Stimulated activated naive CD8-positive, alpha-beta T cell treated with anti-CD3 and anti-CD28 coated beads, Interleukin-15, amount 100 ng/mL, for 72 hours (primary cell): Measurements from ENCODE around the gene CMYA5.
"Not testable (repeated sequence)": the region's sequence is repeated elsewhere in the genome, so short reads cannot be mapped to it uniquely, and the experiment has no call there.

Experiments
- ATAC-seq: fragments of 150-1000 bp; cut with Tn5 transposase; 2 replicates; pipeline ENCODE4 v1.10.0; 2021; ENCODE audit warnings: mild to moderate bottlenecking, moderate library complexity
- DNase-seq, 2 donors: peaks; one replicate each; pipeline ENCODE4 v3.0.0; 2021 to 2022
- H3K27ac Mint-ChIP-seq, 2 donors: one replicate each; pipeline ENCODE4 v1.8.0; 2022; ENCODE audit warnings: mild to moderate bottlenecking in 2 of 2, mixed read lengths in 2 of 2, moderate library complexity in 2 of 2
- H3K27me3 Mint-ChIP-seq: one replicate; pipeline ENCODE4 v1.8.0; 2022; ENCODE audit warnings: mixed read lengths
- H3K4me1 Mint-ChIP-seq: one replicate; pipeline ENCODE4 v1.8.0; 2022; ENCODE audit warnings: mild to moderate bottlenecking, mixed read lengths
- H3K4me3 Mint-ChIP-seq, 2 donors: one replicate each; pipeline ENCODE4 v1.8.0; 2022; ENCODE audit warnings: mild to moderate bottlenecking in 2 of 2, mixed read lengths in 2 of 2, moderate library complexity in 1 of 2
- H3K9me3 Mint-ChIP-seq, 2 donors: one replicate each; pipeline ENCODE4 v1.8.0; 2022; ENCODE audit warnings: mixed read lengths in 2 of 2

Gene CMYA5

GRCh38 chr5:79753877-79754645 is 64.4 kb downstream of the CMYA5 start:
- peaks cover 10% of the 10 kb centered on the region for H3K4me1 Mint-ChIP-seq
- DNase-seq (no peak), ATAC-seq (no peak)
- no peak overlapping the region for H3K27ac Mint-ChIP-seq
- H3K27me3 Mint-ChIP-seq, result peaks cover 23% of the 10 kb centered on the region
- no peak overlapping the region for H3K4me3 Mint-ChIP-seq
- H3K9me3 Mint-ChIP-seq, result no peaks in the 10 kb centered on the region

- DNase-seq (no peak), ATAC-seq (no peak)
- H3K4me3 Mint-ChIP-seq, result no peak overlapping the region
- H3K27ac Mint-ChIP-seq, result no peak overlapping the region
- no peaks in the 10 kb centered on the region for H3K9me3 Mint-ChIP-seq
- peaks cover 23% of the 10 kb centered on the region for H3K27me3 Mint-ChIP-seq
- peaks cover 10% of the 10 kb centered on the region for H3K4me1 Mint-ChIP-seq
Observed at GRCh38 chr5:79754865-79755555, 65.4 kb downstream of the CMYA5 start.

GRCh38 chr5:79756076-79756475 is 66.4 kb downstream of the CMYA5 start:
- Mint-ChIP-seq H3K4me1 (peaks cover 10% of the 10 kb centered on the region), H3K27ac (peak overlapping the region in 1 of 2 donors; percentile 91), H3K27me3 (peaks cover 17% of the 10 kb centered on the region), H3K4me3 (no peak overlapping the region), H3K9me3 (no peaks in the 10 kb centered on the region)
- DNase-seq, result no peak
- no peak for ATAC-seq

GRCh38 chr5:79759436-79759835 is 69.8 kb downstream of the CMYA5 start:
- no peaks in the 10 kb centered on the region for H3K27me3 Mint-ChIP-seq
- ATAC-seq (no peak), DNase-seq (no peak)

GRCh38 chr5:79759848-79760247 is 70.2 kb downstream of the CMYA5 start:
- ATAC-seq, result no peak
- H3K27ac Mint-ChIP-seq, result no peak overlapping the region

More at GRCh38 chr5:79759436-79759835, 69.8 kb downstream of the CMYA5 start:
- Mint-ChIP-seq H3K4me1 (peaks cover 10% of the 10 kb centered on the region), H3K9me3 (no peaks in the 10 kb centered on the region), H3K4me3 (no peak overlapping the region), H3K27ac (no peak overlapping the region)

GRCh38 chr5:79762929-79763328 is 73.3 kb downstream of the CMYA5 start:
- no peak overlapping the region for H3K27ac Mint-ChIP-seq
- H3K4me3 Mint-ChIP-seq, result no peak overlapping the region
- H3K27me3 Mint-ChIP-seq, result no peaks in the 10 kb centered on the region
- no peaks in the 10 kb centered on the region for H3K4me1 Mint-ChIP-seq
- DNase-seq (no peak), ATAC-seq (no peak)
- H3K9me3 Mint-ChIP-seq, result peaks cover 0 to 11% of the 10 kb centered on the region in 2 donors

More at GRCh38 chr5:79759848-79760247, 70.2 kb downstream of the CMYA5 start:
- no peaks in the 10 kb centered on the region for H3K9me3 Mint-ChIP-seq
- no peak overlapping the region for H3K4me3 Mint-ChIP-seq
- H3K27me3 Mint-ChIP-seq, result no peaks in the 10 kb centered on the region
- H3K4me1 Mint-ChIP-seq, result peaks cover 10% of the 10 kb centered on the region
- no peak for DNase-seq

- not testable (repeated sequence) for DNase-seq, H3K4me1 Mint-ChIP-seq, ATAC-seq, H3K27me3 Mint-ChIP-seq, H3K27ac Mint-ChIP-seq, H3K4me3 Mint-ChIP-seq
- peaks cover 7 to 23% of the 10 kb centered on the region in 2 donors for H3K9me3 Mint-ChIP-seq
Observed at GRCh38 chr5:79764147-79764546, 74.5 kb downstream of the CMYA5 start.

GRCh38 chr5:79771387-79771786 is 81.8 kb downstream of the CMYA5 start:
- H3K4me1 Mint-ChIP-seq, result peaks cover 13% of the 10 kb centered on the region
- DNase-seq (no peak), ATAC-seq (no peak)
- no peaks in the 10 kb centered on the region for H3K27me3 Mint-ChIP-seq
- no peak overlapping the region for H3K27ac Mint-ChIP-seq
- H3K9me3 Mint-ChIP-seq, result peaks cover 11 to 25% of the 10 kb centered on the region in 2 donors
- H3K4me3 Mint-ChIP-seq, result no peak overlapping the region

GRCh38 chr5:79772651-79773050 is 83.0 kb downstream of the CMYA5 start:
- Mint-ChIP-seq H3K4me3 (no peak overlapping the region), H3K9me3 (peaks cover 11 to 16% of the 10 kb centered on the region in 2 donors), H3K27me3 (no peaks in the 10 kb centered on the region), H3K27ac (no peak overlapping the region), H3K4me1 (peaks cover 13% of the 10 kb centered on the region)
- DNase-seq (no peak), ATAC-seq (no peak)

- no peak for DNase-seq
- Mint-ChIP-seq H3K27me3 (no peaks in the 10 kb centered on the region), H3K4me1 (peaks cover 13% of the 10 kb centered on the region), H3K4me3 (no peak overlapping the region), H3K27ac (peak overlapping the region in 1 of 2 donors; percentile 59), H3K9me3 (peaks cover 7 to 9% of the 10 kb centered on the region in 2 donors)
- ATAC-seq, result no peak
Observed at GRCh38 chr5:79773612-79774011, 84.0 kb downstream of the CMYA5 start.

- Mint-ChIP-seq H3K27me3 (no peaks in the 10 kb centered on the region), H3K9me3 (peaks cover 0 to 4% of the 10 kb centered on the region in 2 donors), H3K4me3 (no peak overlapping the region), H3K27ac (peak overlapping the region in 1 of 2 donors; percentile 59), H3K4me1 (peaks cover 13% of the 10 kb centered on the region)
- DNase-seq (no peak), ATAC-seq (no peak)
Observed at GRCh38 chr5:79774171-79774854, 84.7 kb downstream of the CMYA5 start.

GRCh38 chr5:79774855-79775237 is 85.2 kb downstream of the CMYA5 start:
- no peaks in the 10 kb centered on the region for H3K27me3 Mint-ChIP-seq
- peaks cover 13% of the 10 kb centered on the region for H3K4me1 Mint-ChIP-seq
- no peak overlapping the region for H3K27ac Mint-ChIP-seq
- ATAC-seq (no peak), DNase-seq (no peak)
- no peak overlapping the region for H3K4me3 Mint-ChIP-seq
- peaks cover 0 to 4% of the 10 kb centered on the region in 2 donors for H3K9me3 Mint-ChIP-seq

- H3K4me3 Mint-ChIP-seq, result peak overlapping the region; percentile 35 to 42
- ATAC-seq, H3K27me3 Mint-ChIP-seq, H3K4me1 Mint-ChIP-seq, H3K9me3 Mint-ChIP-seq, DNase-seq: not testable (repeated sequence)
- peak overlapping the region in 1 of 2 donors; percentile 27 for H3K27ac Mint-ChIP-seq
Observed at GRCh38 chr5:79784741-79785140, 95.1 kb downstream of the CMYA5 start.

GRCh38 chr5:79785983-79786382 is 96.3 kb downstream of the CMYA5 start:
- H3K27ac Mint-ChIP-seq, result no peak overlapping the region
- H3K4me3 Mint-ChIP-seq, result no peak overlapping the region
- DNase-seq (no peak), ATAC-seq (no peak)
- no peaks in the 10 kb centered on the region for H3K9me3 Mint-ChIP-seq
- H3K4me1 Mint-ChIP-seq, result no peaks in the 10 kb centered on the region
- no peaks in the 10 kb centered on the region for H3K27me3 Mint-ChIP-seq

- H3K27me3 Mint-ChIP-seq, result no peaks in the 10 kb centered on the region
- ATAC-seq (no peak), DNase-seq (no peak)
- H3K9me3 Mint-ChIP-seq, result no peaks in the 10 kb centered on the region
- H3K4me3 Mint-ChIP-seq, result no peak overlapping the region
- H3K4me1 Mint-ChIP-seq, result no peaks in the 10 kb centered on the region
- no peak overlapping the region for H3K27ac Mint-ChIP-seq
Observed at GRCh38 chr5:79787448-79787847, 97.8 kb downstream of the CMYA5 start.

- no peak for ATAC-seq
- no peaks in the 10 kb centered on the region for H3K4me1 Mint-ChIP-seq
- no peaks in the 10 kb centered on the region for H3K27me3 Mint-ChIP-seq
- H3K9me3 Mint-ChIP-seq, result no peaks in the 10 kb centered on the region
- DNase-seq, result no peak
- H3K27ac Mint-ChIP-seq, result no peak overlapping the region
- no peak overlapping the region for H3K4me3 Mint-ChIP-seq
Observed at GRCh38 chr5:79791843-79792242, 102.2 kb downstream of the CMYA5 start.
